Superior temporal gyrus (tissue), 1 donor: Measurements from ENCODE around the gene NKTR.
A peak's percentile ranks its signal among the peaks of the same experiment; 100 is the strongest.
"Not testable (repeated sequence)": the region's sequence is repeated elsewhere in the genome, so short reads cannot be mapped to it uniquely, and the experiment has no call there.

ENCODE experiments used
- DNase-seq: peaks from one replicate; pipeline ENCODE4 v3.0.0-alpha.2; 2016; ENCODE audit errors: extremely low spot score

NKTR gene

GRCh38 chr3:42595682-42596081 is 4.8 kb upstream of the NKTR start:
- DNase-seq: no peak

- not testable (repeated sequence) for DNase-seq
These were observed 3.4 kb upstream of the NKTR start for GRCh38 chr3:42597098-42597497.

GRCh38 chr3:42600958-42601675 is 631 bp downstream of the NKTR start:
- DNase-seq: peak; percentile 62

GRCh38 chr3:42601896-42602581 is 1.6 kb downstream of the NKTR start:
- no peak for DNase-seq

GRCh38 chr3:42602961-42603360 is 2.5 kb downstream of the NKTR start:
- DNase-seq: no peak

GRCh38 chr3:42605546-42606173 is 5.2 kb downstream of the NKTR start:
- DNase-seq: no peak

- no peak for DNase-seq
These were observed 8.1 kb downstream of the NKTR start for GRCh38 chr3:42608581-42608980.

- no peak for DNase-seq
These were observed 10.5 kb downstream of the NKTR start for GRCh38 chr3:42610976-42611375.

- no peak for DNase-seq
These were observed 11.7 kb downstream of the NKTR start for GRCh38 chr3:42612217-42612616.

- no peak for DNase-seq
These were observed 12.4 kb downstream of the NKTR start for GRCh38 chr3:42612928-42613327.

GRCh38 chr3:42613462-42613861 is 13.0 kb downstream of the NKTR start:
- DNase-seq: no peak

GRCh38 chr3:42631620-42632019 is 31.1 kb downstream of the NKTR start:
- DNase-seq: no peak

GRCh38 chr3:42632146-42632545 is 31.7 kb downstream of the NKTR start:
- no peak for DNase-seq

- no peak for DNase-seq
These were observed 33.1 kb downstream of the NKTR start for GRCh38 chr3:42633544-42633943.

GRCh38 chr3:42635111-42635510 is 34.6 kb downstream of the NKTR start:
- DNase-seq: no peak

- DNase-seq: no peak
These were observed 36.5 kb downstream of the NKTR start for GRCh38 chr3:42637001-42637400.

GRCh38 chr3:42638339-42638842 is 37.9 kb downstream of the NKTR start:
- no peak for DNase-seq

- DNase-seq: no peak
These were observed 38.7 kb downstream of the NKTR start for GRCh38 chr3:42639192-42639591.

GRCh38 chr3:42640129-42640528 is 39.6 kb downstream of the NKTR start:
- DNase-seq: no peak

- no peak for DNase-seq
These were observed 40.4 kb downstream of the NKTR start for GRCh38 chr3:42640771-42641370.

GRCh38 chr3:42647821-42648459 is 47.5 kb downstream of the NKTR start:
- DNase-seq: no peak

GRCh38 chr3:42649006-42649405 is 48.5 kb downstream of the NKTR start:
- DNase-seq: no peak
